Ramos (cell line): ENCODE measurements around the gene HLF.

ENCODE experiments used
- in situ Hi-C: fragments of 300-500 bp; cut with MboI; formaldehyde crosslinking; loops from one replicate; pipeline ENCODE4 v1.14.3; 2022; ENCODE audit warnings: low sequenced_read_pairs; ENCODE audit not compliant: unreplicated experiment

HLF gene

GRCh38 chr17:55273579-55274354 lies 9.0 kb downstream of the HLF start:
- in situ Hi-C loops, result no loop called here

- in situ Hi-C loops, result no loop called here
These were observed 9.8 kb downstream of the HLF start for GRCh38 chr17:55274355-55275255.

DNA sequence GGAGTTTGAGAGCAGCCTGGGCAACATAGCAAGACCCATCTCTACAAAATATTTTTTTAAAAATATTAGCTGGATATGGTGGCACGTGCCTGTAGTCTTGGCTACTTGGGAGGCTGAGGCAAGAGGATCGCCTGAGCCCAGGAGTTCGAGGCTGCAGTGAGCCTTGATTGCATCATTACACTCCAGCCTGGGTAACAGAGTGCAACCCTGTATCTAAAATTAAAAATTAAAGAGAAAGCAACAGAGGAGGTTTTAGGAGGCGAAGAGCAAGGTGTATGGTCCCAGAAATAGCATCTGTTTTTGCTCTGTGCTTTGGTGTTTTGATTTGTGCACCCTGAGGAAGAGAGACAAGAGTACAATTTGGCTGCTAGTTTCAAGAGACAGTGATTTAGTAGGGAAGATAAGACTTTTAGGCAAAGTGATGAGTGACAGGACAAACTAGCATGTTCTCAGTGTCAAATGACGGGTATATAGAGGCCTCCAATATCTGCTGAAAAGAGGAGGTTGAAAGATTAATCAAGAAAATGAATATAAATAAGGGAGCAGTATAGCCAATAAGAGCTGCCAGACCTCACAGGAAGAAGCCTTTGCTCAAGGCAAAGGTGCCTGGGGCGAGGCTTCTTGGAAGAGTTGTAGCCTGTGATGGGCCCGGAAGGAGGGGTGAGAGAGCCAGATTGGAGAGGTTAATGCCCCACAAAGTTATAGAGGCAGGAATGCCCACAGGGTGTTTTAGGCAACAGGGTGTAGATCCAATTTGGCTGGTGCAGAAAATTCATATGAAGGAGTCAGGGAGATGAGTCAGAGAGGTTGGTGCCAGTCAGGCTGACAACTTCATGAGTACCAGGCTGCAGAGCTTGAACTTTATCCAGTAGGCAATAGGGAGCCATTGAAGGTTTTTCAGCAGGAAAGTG lies 11.4 kb downstream of the HLF start:
- in situ Hi-C loops, result no loop called here

DNA sequence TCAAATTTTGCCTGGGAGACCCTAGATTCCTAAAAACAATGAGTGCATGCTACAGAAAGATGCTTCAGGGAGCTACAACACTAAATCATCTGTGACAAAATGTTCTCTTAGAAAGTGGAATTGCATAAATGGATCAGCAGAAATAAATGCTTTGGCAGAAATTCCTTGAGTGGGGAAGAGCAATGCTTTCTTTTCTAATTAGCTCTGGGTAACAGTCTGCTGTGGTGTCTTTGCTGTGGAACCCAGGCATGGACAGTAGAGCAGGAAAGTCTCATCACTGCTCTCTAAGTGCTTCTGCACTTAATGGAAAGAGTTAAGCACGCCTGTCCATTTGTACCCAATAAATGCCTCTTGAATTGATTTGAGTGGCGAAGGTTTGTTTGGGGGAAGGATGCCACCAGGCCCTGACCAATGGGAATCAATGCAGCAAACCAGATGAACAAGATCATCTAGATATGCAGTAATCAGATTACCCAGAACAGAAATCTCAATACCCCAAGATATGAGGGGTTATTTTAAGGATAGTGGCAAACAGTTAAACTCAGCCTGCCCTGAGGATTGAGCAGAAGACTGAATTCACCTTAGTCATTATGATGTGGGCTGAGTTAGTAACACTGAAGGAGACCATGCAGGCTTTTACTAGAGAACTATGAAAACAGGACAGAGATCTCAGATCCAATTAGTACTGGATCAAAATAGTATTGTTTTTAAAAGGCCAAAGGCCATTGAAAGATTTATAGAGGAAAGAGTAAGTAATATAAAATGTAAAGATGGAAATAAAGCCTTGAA lies 13.6 kb downstream of the HLF start:
- in situ Hi-C loops, result no loop called here

- in situ Hi-C loops, result no loop called here
These were observed 14.4 kb downstream of the HLF start for GRCh38 chr17:55279203-55279602.

- in situ Hi-C loops, result no loop called here
These were observed 15.0 kb downstream of the HLF start for GRCh38 chr17:55279788-55280187.

GRCh38 chr17:55280212-55280611 lies 15.5 kb downstream of the HLF start:
- in situ Hi-C loops, result no loop called here

DNA sequence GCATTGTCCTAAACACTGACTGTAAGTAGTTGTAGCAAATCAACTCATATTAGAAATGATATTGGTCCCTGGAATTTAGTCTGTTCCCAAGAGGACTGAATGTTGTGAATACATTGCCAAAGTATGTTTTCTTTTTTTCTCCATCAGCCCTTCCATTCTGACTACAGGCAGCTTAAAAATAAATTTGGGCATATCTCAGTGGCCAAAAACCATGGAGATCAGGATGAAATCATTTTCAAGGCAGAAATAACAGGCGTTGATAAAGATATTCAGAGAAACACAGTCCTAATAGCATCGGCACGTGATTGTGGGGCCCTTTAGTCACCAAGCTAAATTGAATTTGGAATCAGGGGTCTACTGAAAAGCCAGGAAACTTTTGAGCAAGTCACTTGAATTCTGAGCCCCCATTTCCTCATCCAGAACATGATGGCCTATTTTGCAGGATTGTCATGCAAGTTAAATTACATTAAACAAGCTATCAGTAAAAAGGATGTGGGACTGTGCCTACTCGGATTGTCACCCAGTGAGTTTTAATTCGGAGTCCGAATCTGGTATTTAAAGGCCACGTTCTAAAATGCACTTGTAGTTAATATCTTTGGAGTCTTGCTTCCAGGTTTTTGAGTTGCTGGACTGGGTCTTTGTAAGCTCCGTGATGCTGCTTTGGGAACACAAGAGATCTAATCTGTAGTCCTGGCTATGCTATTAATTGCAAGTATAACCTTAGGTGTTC lies 17.1 kb downstream of the HLF start:
- in situ Hi-C loops, result no loop called here

DNA sequence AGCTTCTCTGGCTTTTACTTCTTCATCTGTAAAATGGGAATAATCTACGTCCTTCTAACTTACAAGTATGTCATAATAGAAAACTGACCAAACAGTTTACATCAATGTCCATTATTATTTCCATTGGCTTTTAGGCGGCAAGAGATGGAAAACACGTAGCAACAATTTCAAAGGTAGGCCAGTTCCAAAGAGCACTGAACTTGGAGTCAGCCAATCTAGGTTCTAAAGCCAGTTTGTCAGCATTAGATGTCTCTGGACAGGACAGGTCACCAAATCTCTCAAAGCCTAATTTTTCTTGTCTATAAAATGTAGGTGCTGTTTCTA lies 17.6 kb downstream of the HLF start:
- in situ Hi-C loops, result no loop called here

- in situ Hi-C loops, result no loop called here
These were observed 18.0 kb downstream of the HLF start for GRCh38 chr17:55282741-55283140.

DNA sequence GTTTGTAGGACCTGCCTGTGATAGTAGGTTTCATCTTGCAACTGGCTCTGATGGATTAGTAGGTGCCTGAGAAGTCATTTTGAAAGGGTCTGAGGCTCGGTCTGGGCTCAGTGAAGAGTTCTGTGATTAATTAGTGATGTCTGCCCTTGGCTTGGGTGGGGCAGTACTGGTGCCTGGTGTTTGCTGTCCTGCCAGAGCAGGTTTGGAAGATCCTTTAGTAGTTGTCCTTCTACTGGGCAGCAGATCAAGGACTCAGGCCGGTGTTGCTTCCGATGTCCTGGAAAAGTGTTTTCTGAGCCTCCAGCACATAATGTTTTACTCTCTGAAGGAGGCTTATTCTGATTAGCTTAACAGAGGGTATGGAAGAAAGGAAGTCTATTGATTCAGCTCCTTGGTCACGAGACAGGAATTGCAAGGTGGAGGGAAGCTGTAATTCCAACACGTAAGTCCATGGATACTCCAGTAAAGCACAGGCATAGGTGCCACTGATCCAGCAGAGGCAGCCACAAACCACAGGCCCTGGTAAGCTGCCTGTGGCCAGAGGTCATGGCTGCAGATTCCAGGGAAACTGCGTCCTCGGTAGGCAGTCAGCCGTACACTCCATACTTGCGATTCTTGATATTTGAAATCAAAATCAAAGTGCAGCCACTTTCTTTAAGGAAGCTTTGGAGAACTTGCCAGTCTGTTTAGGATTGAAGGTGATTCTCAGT lies 18.7 kb downstream of the HLF start:
- in situ Hi-C loops, result no loop called here

DNA sequence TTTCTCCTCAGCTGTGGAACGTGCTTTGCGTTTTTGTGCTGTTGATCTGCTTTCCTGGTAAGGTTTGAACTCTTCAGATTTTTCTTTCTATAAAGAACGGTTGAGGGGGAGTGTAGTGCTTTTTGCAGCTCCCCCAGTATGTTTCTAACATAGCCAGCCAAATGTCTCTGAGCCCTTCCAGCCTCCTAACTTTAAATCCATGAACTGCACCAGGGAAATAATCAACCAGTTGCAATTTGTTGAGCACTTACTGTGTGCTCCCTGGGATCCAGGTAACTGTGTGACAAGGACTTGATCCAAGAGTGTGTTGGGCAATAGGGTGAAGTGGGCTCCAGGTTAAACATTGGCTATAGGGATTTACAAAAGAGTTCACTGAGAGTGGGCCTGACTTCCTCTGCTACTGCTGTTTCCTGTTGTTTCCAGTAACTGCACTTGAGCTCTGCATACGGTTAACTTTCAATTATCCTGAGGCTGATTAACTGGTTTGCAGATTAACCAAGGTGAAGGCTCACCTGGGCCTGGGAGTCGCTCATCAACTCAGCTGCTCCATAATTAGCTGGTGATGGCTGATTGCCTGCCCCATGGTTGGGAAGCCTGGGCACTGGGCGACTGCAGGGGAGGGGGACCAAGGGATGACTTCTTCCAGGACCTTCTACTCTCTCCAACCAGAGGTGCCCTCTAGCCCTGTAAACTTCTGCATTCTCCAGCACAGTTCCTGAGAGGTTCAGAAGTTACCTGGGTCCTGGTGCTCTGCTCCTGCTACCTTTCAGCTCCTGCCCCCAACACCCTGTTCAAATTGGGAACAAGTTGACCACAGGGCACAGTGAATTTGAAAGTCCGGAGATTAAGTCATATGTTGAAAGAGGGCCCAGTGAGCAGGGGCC lies 19.5 kb downstream of the HLF start:
- in situ Hi-C loops, result no loop called here

GRCh38 chr17:55284944-55285339 lies 20.2 kb downstream of the HLF start:
- in situ Hi-C loops, result no loop called here

GRCh38 chr17:55285340-55286301 lies 20.9 kb downstream of the HLF start:
- in situ Hi-C loops, result no loop called here

GRCh38 chr17:55286681-55287589 lies 22.2 kb downstream of the HLF start:
- in situ Hi-C loops, result no loop called here
